HG02970 (cell line): Measurements from ENCODE around the gene MSRB3.

Source experiments
- ATAC-seq: cut with Tn5 transposase; IDR thresholded peaks from one replicate; pipeline ENCODE4 v1.9.1; 2021; ENCODE audit warnings: mild to moderate bottlenecking, moderate library complexity, moderate number of reproducible peaks; ENCODE audit not compliant: unreplicated experiment, low FRiP score

The MSRB3 gene

GRCh38 chr12:65384240-65384639, 105.8 kb downstream of the MSRB3 start:
- ATAC-seq = no peak

- no peak for ATAC-seq
Observed at GRCh38 chr12:65387396-65387795, 108.9 kb downstream of the MSRB3 start.

DNA sequence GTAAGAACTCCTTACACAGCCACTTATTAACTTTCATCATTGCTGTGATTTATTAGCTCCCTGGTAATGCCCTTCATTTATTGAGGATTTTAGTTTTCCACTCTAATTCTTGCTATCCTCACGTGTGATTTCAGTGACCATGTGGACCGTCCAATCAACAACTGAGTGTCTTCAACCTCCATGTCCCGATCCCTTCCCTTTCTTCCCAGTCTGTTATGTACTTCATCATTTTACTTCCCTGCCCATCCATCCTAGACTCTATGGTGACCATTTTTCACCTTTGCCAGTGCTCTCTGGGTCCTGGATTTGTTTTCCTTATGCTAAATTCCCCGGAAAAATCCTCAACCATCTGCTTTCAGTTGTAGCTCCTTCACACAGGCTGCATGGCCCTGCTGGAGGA, 111.0 kb downstream of the MSRB3 start:
- ATAC-seq = no peak

- ATAC-seq = no peak
Observed at GRCh38 chr12:65391711-65392110, 113.2 kb downstream of the MSRB3 start.

DNA sequence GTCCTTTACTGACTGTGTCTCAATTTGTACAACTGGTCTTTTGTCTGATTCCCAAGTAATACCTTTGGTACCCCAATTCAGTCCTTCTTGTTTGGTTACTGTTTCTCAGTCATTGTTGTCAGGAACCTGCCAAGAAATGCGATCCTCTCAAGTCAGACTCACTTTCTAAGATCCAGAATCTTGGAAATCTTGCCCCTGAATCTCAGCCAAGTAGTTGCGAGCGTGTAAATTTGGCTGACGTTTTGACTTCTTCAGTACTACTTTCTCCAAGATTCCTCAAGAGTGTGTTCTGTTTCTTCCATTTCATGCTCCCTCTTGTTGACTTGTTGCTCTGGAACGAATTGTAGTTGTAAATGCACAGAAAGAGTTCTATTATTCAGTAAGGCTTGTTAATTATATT, 114.0 kb downstream of the MSRB3 start:
- no peak for ATAC-seq

GRCh38 chr12:65403188-65403587, 124.7 kb downstream of the MSRB3 start:
- no peak for ATAC-seq

- no peak for ATAC-seq
Observed at GRCh38 chr12:65407388-65408149, 129.1 kb downstream of the MSRB3 start.

- ATAC-seq = no peak
Observed at GRCh38 chr12:65408441-65408840, 130.0 kb downstream of the MSRB3 start.

- ATAC-seq = no peak
Observed at GRCh38 chr12:65409726-65410125, 131.2 kb downstream of the MSRB3 start.

DNA sequence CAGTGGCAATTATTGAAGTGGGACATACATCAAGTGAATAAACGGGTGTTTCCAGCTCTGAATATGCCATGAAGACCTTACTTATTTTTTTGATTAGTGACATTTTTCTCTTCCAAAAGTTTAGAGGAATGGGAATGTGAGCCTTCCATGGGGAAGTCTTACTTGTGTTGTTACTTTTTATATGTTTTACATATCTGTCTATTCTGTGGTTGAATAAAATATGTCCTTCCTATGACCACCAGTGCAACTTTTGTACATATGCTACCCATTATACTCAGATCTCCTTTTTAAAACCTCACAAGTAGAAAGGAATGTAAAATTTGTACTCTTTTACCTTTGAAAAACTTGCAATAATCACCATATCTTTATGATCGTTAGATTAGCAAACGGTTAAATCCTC, 132.7 kb downstream of the MSRB3 start:
- no peak for ATAC-seq

- ATAC-seq = no peak
Observed at GRCh38 chr12:65414526-65414925, 136.0 kb downstream of the MSRB3 start.

- no peak for ATAC-seq
Observed at GRCh38 chr12:65415826-65416225, 137.3 kb downstream of the MSRB3 start.

DNA sequence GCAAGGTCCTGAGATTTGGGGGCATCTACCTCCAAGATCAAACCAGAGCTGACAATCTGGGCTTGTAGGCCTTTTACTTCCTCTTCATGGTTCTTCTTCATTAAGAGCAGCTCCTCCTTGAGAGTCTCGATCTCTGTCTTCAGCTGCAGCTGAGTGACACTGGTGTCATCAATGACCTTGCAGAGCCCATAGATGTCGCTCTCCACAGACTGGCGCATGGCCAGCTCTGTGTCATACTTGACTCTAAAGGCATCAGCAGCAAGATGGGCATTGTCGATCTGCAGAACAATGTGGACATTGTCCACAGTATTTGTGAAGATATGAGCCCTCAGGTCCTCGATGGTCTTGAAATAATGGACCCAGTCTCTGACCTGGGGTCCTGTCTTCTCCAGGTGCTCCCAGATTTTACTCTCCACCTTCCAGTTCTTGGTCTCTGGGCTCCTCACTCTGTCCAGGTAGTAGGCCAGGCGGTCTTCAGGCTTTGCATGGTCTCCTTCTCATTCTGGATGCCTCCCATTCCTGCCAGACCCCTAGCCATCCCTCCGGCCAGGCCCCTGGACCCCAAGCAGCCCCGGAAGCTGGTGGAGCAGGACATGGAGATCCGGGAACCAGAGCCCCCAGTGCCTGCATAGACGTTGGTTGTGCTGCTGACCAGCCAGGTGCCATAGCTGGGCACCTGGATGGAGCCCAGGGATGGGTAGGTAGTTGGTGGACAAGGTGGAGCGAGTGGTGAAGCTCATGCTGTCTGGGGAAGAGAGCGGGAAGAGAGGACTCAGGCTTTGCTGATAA, 141.0 kb downstream of the MSRB3 start:
- no peak for ATAC-seq

DNA sequence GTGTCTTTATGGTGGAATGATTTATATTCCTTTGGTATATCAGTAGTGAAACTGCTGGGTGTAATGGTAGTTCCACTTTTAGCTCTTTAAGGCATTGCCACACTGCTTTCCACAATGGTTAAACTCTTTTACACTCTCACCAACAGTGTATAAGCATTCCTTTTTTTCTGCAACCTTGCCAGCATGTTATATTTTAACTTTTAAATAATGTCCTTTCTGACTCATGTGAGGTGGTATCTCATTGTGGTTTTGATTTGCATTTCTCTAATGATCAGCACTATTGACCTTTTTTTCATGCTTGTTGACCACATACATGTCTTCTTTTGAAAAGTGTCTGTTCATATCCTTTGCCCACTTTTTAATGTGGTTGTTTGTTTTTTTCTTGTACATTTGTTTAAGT, 142.5 kb downstream of the MSRB3 start:
- ATAC-seq = no peak

DNA sequence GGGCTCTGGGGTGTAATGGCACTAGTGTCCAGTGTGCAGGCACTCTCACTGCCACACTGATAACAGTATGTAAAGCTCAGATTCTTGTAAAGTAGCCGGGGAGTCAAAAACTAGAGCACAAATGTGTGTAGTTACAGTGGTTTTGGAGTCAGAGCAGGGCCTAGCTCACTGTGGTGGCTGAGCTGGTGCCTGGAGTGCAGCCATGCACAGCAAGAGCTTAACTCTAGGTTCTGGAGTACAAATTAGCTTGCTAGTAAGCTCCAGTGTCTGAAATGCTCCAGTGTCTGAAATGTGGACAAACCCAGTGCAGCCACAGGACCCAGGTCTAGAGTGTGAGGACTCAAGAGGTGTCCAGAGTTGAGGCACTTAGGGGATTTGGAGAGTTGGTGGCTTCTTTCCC, 149.2 kb downstream of the MSRB3 start:
- ATAC-seq = no peak

DNA sequence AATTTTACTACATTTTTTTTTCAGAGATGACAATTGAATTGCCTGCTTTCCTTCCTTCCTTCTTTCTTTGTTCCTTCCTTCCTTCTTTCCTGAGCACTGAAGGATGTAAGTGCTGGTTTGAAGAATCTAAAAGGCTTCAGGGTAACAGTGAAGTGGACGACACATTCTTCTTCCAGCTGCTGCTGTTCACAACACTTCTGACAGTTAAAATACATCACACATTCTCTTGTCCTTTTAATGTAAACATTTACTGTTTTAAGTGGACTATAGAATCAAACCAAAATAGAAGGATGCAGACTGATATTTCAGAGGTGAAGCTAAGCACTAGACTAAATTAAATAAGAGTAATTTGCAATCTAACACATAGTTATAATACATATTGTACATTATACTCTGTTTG, 151.5 kb downstream of the MSRB3 start:
- no peak for ATAC-seq

- no peak for ATAC-seq
Observed at GRCh38 chr12:65430571-65431306, 152.3 kb downstream of the MSRB3 start.

DNA sequence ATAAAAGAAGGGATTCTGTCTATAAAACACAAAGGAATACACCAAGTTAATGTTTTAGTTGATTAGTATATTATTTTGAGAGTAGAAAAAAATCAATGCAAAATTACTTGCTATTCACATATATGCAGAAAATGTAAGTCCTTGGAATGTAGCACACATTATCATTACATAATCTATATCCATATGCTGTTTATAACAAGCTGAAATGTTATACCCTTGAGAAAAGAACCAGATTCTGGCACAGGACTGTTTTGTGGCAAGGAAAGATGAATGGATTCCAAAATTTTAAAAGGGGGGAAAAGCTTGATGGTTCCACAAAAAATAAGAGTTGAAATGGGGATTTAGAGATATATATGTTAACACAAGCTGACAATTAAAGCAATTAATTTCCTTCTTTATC, 153.6 kb downstream of the MSRB3 start:
- ATAC-seq = no peak

GRCh38 chr12:65432651-65433050, 154.2 kb downstream of the MSRB3 start:
- ATAC-seq = no peak

GRCh38 chr12:65434737-65435136, 156.3 kb downstream of the MSRB3 start:
- ATAC-seq = no peak

DNA sequence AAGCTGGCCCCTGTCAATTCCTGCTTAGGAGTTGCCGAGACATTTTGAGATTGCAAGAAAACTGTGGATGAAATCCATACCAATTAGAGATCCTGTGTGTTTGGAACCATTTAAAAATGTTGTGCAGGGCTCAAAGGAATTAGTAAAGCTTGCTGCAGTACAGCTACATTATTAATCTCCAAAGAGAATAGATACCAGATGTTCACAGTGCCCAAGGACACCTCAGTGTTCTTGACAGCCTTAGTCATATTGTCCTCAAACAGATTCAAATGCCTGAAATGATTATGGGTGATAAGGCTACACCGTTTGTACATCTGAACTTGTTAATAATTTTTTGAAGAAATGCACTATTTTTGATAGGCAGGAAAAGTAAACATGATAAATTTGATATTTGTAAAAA, 164.6 kb downstream of the MSRB3 start:
- no peak for ATAC-seq
